HEK293 (cell line): Measurements from ENCODE around the gene MATCAP1.

Experiments used
- CTCF ChIA-PET: fragments of 350-600 bp; formaldehyde crosslinking; extraction: SDS; loops from one replicate; lab custom pipeline; 2021; ENCODE audit warnings: antibody characterized with exemption; lab: Yijun Ruan, JAX
- POLR2A ChIA-PET: fragments of 300-600 bp; formaldehyde crosslinking; extraction: SDS; loops from one replicate; lab custom pipeline; 2020; ENCODE audit warnings: antibody characterized with exemption, inconsistent platforms; lab: Yijun Ruan, JAX
- H3K27ac ChIP-seq: fragments of 200-500 bp; sonication (Bioruptor generic); 2 replicates; pipeline ENCODE4 v1.5.1; 2014; ENCODE audit warnings: low read depth, low read length, control low read depth, inconsistent platforms; ENCODE audit errors: extremely low read depth
- H3K36me3 ChIP-seq, 2 experiments: fragments of 200-500 bp in 1 of 2; sonication (Bioruptor generic) in 1 of 2; 1 replicate in 1 of 2; 2 replicates in 1 of 2; pipeline ENCODE4 v1.5.1; 2014 to 2017; ENCODE audit warnings: inconsistent platforms in 2 of 2, low read length in 2 of 2; ENCODE audit not compliant: control insufficient read depth in 2 of 2, insufficient read depth in 1 of 2
- H3K4me1 ChIP-seq: fragments of 200-500 bp; sonication (Bioruptor generic); 2 replicates; pipeline ENCODE4 v1.5.1; 2014; ENCODE audit warnings: mild to moderate bottlenecking, low read length, inconsistent platforms; ENCODE audit not compliant: control insufficient read depth, insufficient read depth
- H3K4me3 ChIP-seq: 2 replicates; pipeline ENCODE4 v1.5.1; 2011; ENCODE audit warnings: low read depth, mild to moderate bottlenecking, control low read depth, low read length, moderate library complexity
- H3K9me3 ChIP-seq: fragments of 200-500 bp; sonication (Bioruptor generic); 2 replicates; pipeline ENCODE4 v1.5.1; 2014; ENCODE audit warnings: low read depth, low read length, inconsistent platforms; ENCODE audit not compliant: control insufficient read depth, insufficient read depth
- GLIS1 ChIP-seq: fragments of 450-650 bp; formaldehyde crosslinking; IDR thresholded peaks from 2 replicates; pipeline ENCODE4 v1.5.1; 2016; ENCODE audit warnings: missing biosample characterization, missing genetic modification characterization
- KLF1 ChIP-seq: fragments of 450-650 bp; formaldehyde crosslinking; IDR thresholded peaks from 2 replicates; pipeline ENCODE4 v1.5.1; 2016; ENCODE audit warnings: missing biosample characterization, missing genetic modification characterization
- KLF9 ChIP-seq: fragments of 450-650 bp; formaldehyde crosslinking; IDR thresholded peaks from 2 replicates; pipeline ENCODE4 v1.5.1; 2016; ENCODE audit warnings: missing biosample characterization, missing genetic modification characterization, low read depth
- MYNN ChIP-seq: fragments of 450-650 bp; formaldehyde crosslinking; IDR thresholded peaks from 2 replicates; pipeline ENCODE4 v1.5.1; 2016; ENCODE audit warnings: missing biosample characterization, missing genetic modification characterization, borderline replicate concordance
- PBX3 ChIP-seq: sonication (generic); formaldehyde crosslinking; IDR thresholded peaks from 2 replicates; pipeline ENCODE4 v1.8.1; 2022; ENCODE audit warnings: mild to moderate bottlenecking, moderate library complexity, missing genetic modification reagents
- SCRT2 ChIP-seq: fragments of 450-650 bp; formaldehyde crosslinking; IDR thresholded peaks from 2 replicates; pipeline ENCODE4 v1.5.1; 2016; ENCODE audit warnings: missing biosample characterization, missing genetic modification characterization
- SP2 ChIP-seq: fragments of 450-650 bp; formaldehyde crosslinking; IDR thresholded peaks from 2 replicates; pipeline ENCODE4 v1.5.1; 2016; ENCODE audit warnings: missing biosample characterization, missing genetic modification characterization
- ZEB2 ChIP-seq: fragments of 450-650 bp; formaldehyde crosslinking; IDR thresholded peaks from 2 replicates; pipeline ENCODE4 v1.5.1; 2016; ENCODE audit warnings: missing biosample characterization, missing genetic modification characterization
- ZNF10 ChIP-seq: fragments of 450-650 bp; formaldehyde crosslinking; IDR thresholded peaks from 2 replicates; pipeline ENCODE4 v1.5.1; 2017; ENCODE audit warnings: missing biosample characterization, missing genetic modification characterization
- ZNF2 ChIP-seq: fragments of 450-650 bp; formaldehyde crosslinking; IDR thresholded peaks from 2 replicates; pipeline ENCODE4 v1.5.1; 2016; ENCODE audit warnings: missing biosample characterization, missing genetic modification characterization
- ZNF202 ChIP-seq: fragments of 450-650 bp; formaldehyde crosslinking; IDR thresholded peaks from 2 replicates; pipeline ENCODE4 v1.5.1; 2016; ENCODE audit warnings: missing biosample characterization, missing genetic modification characterization, borderline replicate concordance
- ZNF221 ChIP-seq: fragments of 450-650 bp; formaldehyde crosslinking; IDR thresholded peaks from 2 replicates; pipeline ENCODE4 v1.5.1; 2017; ENCODE audit warnings: missing biosample characterization, missing genetic modification characterization, borderline replicate concordance
- ZNF404 ChIP-seq: fragments of 450-650 bp; formaldehyde crosslinking; IDR thresholded peaks from 2 replicates; pipeline ENCODE4 v1.5.1; 2017; ENCODE audit warnings: missing biosample characterization, missing genetic modification characterization
- ZNF426 ChIP-seq: fragments of 450-650 bp; formaldehyde crosslinking; IDR thresholded peaks from 2 replicates; pipeline ENCODE4 v1.5.1; 2017; ENCODE audit warnings: missing biosample characterization, missing genetic modification characterization, mild to moderate bottlenecking, inconsistent platforms, moderate library complexity
- ZNF433 ChIP-seq: fragments of 450-650 bp; formaldehyde crosslinking; IDR thresholded peaks from 2 replicates; pipeline ENCODE4 v1.5.1; 2016; ENCODE audit warnings: missing biosample characterization, missing genetic modification characterization, low read depth
- ZNF518A ChIP-seq: fragments of 450-650 bp; formaldehyde crosslinking; conservative IDR thresholded peaks from 2 replicates; pipeline ENCODE4 v1.5.1; 2016; ENCODE audit warnings: low read depth, missing biosample characterization, missing genetic modification characterization
- ZNF529 ChIP-seq: fragments of 450-650 bp; formaldehyde crosslinking; IDR thresholded peaks from 2 replicates; pipeline ENCODE4 v1.5.1; 2017; ENCODE audit warnings: missing genetic modification characterization, missing biosample characterization; ENCODE audit not compliant: insufficient replicate concordance
- ZNF629 ChIP-seq: fragments of 450-650 bp; formaldehyde crosslinking; IDR thresholded peaks from 2 replicates; pipeline ENCODE4 v1.5.1; 2017; ENCODE audit warnings: missing biosample characterization, missing genetic modification characterization
- ZNF777 ChIP-seq: fragments of 450-650 bp; formaldehyde crosslinking; IDR thresholded peaks from 2 replicates; pipeline ENCODE4 v1.5.1; 2017; ENCODE audit warnings: missing biosample characterization, missing genetic modification characterization, borderline replicate concordance
- ZXDB ChIP-seq: fragments of 450-650 bp; formaldehyde crosslinking; IDR thresholded peaks from 2 replicates; pipeline ENCODE4 v1.5.1; 2016; ENCODE audit warnings: missing biosample characterization, missing genetic modification characterization
- TF ChIP-seq, protein P1 (sequence below): fragments of 450-650 bp; IDR thresholded peaks from 2 replicates; pipeline ENCODE4 v1.5.1; 2018; ENCODE audit warnings: missing biosample characterization, missing genetic modification characterization
- TF ChIP-seq, protein P2 (sequence below): fragments of 450-650 bp; formaldehyde crosslinking; IDR thresholded peaks from 2 replicates; pipeline ENCODE4 v1.5.1; 2017; ENCODE audit warnings: missing biosample characterization, mild to moderate bottlenecking, missing genetic modification characterization, moderate library complexity

Gene MATCAP1

DNA sequence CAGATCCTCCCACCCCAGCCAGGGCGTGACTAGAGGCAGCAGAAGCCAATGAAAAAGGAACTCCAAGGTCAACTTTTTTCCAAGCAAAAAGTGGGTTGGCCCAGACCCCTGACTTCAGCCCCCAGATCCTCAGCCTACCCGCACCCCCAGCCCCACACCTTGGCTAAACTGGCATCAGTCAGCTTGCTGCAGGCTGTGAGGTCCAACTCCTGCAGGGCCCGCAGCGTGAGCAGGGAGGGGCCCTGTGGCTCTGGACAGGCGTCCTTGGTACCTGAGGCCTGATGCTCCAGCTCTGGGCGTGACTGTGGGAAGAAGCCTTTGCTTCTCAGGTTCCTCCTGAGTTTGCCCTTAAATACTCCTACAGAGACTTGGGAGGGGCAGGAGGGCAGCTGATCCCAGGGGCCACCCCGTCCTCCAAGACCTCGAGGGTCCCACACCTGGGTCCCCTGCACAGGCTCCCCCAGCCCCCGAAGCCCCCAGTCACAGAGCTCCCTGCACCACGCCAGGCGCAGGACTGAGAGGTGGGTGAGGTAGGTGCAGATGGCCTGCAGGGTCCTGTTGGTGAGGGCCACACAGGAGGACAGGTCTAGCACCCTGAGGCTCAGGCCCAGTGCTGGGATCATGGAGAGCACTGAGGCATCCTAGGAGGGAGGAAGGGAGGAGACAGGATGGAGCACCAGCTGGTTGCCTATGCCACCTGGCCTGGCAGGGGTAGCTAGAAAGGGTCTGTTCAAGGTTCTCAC lies 24.6 kb upstream of the MATCAP1 start (continued):
- TF ChIP-seq, protein P1, sequence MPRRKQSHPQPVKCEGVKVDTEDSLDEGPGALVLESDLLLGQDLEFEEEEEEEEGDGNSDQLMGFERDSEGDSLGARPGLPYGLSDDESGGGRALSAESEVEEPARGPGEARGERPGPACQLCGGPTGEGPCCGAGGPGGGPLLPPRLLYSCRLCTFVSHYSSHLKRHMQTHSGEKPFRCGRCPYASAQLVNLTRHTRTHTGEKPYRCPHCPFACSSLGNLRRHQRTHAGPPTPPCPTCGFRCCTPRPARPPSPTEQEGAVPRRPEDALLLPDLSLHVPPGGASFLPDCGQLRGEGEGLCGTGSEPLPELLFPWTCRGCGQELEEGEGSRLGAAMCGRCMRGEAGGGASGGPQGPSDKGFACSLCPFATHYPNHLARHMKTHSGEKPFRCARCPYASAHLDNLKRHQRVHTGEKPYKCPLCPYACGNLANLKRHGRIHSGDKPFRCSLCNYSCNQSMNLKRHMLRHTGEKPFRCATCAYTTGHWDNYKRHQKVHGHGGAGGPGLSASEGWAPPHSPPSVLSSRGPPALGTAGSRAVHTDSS (tag by site-specific recombination), result no peak
- TF ChIP-seq ZNF433 (no peak), ZNF221 (no peak), ZXDB (tag by site-specific recombination) (no peak), ZNF202 (tag by site-specific recombination) (no peak), KLF9 (tag by site-specific recombination) (no peak), ZNF2 (tag by site-specific recombination) (no peak), ZNF10 (no peak)
- TF ChIP-seq, all 188 proteins: peak for 0

DNA sequence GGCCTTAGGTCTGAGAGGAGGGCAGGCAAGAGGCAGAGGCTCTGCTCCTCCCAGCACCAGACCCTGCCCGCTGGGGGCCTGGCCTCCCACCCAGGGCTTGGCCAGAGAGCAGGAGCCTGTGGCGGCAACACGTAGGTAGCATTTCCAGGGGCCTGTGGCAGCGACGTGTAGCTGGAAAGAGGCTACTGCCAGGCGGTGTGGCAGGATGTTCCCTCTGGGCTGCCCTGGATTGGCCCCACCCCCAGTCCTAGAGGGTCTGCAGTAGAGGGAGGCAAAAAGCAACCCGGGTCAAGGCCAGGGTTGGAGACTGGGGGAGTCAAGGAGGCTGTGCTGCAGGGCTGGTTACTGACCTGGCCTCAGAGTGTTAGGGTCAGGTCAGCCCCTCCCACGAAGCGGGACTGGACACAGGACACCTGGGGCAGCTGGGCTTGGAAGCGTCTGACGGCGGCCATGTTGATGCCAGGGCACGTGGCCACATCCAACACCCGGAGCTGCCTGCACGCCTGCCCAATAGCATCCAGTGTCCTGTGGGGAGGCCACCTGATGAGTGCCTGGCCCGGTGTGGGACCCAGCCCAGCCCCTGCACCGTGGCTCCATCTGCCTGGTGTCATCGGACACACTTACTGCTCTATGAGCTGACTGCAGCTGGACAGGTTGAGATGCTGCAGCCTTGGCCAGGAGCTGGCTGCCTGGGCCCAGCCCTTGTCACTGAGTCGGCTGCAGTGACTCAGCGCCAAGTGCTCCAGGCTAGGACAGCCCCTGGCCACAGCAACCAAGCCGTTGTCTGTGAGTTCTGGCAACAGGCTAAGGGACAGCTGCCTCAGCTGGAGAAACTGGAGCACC lies 23.7 kb upstream of the MATCAP1 start:
- TF ChIP-seq SCRT2 (tag by site-specific recombination), result 0 out of 2 replicates have a peak, but pooled peaks have one; percentile 34
- no peak for TF ChIP-seq SP2
- TF ChIP-seq ZNF518A (tag by site-specific recombination), result no peak
- no peak for TF ChIP-seq PBX3 (CRISPR knock-in tag)
- TF ChIP-seq ZEB2 (tag by site-specific recombination), result no peak
- no peak for TF ChIP-seq ZNF777 (tag by site-specific recombination)
- TF ChIP-seq, protein P2, sequence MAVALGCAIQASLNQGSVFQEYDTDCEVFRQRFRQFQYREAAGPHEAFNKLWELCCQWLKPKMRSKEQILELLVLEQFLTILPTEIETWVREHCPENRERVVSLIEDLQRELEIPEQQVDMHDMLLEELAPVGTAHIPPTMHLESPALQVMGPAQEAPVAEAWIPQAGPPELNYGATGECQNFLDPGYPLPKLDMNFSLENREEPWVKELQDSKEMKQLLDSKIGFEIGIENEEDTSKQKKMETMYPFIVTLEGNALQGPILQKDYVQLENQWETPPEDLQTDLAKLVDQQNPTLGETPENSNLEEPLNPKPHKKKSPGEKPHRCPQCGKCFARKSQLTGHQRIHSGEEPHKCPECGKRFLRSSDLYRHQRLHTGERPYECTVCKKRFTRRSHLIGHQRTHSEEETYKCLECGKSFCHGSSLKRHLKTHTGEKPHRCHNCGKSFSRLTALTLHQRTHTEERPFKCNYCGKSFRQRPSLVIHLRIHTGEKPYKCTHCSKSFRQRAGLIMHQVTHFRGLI, result no peak
- TF ChIP-seq GLIS1 (tag by site-specific recombination), result peak; percentile 42; the same call in 1 of the 2 replicates
- TF ChIP-seq ZNF529, result no peak
- TF ChIP-seq ZNF404 (tag by site-specific recombination), result no peak
- no peak for TF ChIP-seq KLF1 (tag by site-specific recombination)
- TF ChIP-seq MYNN (tag by site-specific recombination), result no peak
- no peak for TF ChIP-seq ZNF629
- TF ChIP-seq ZNF426 (tag by site-specific recombination), result no peak
- no peak for TF ChIP-seq KLF9 (tag by site-specific recombination)
- Histone ChIP-seq H3K9me3 (no peaks in the 10 kb centered on the region), H3K4me3 (no peak overlapping the region), H3K36me3 (peaks cover 0 to 34% of the 10 kb centered on the region in 2 experiments; a peak in 1 of 3 replicates), H3K4me1 (no peaks in the 10 kb centered on the region), H3K27ac (no peak overlapping the region)
- ChIA-PET POLR2A (interaction anchor here (0.9 to 3.2 kb wide), 6 partner anchors 9 to 39 kb away, joined by 4 to 11 read pairs (median 4); partner anchors contain the start of genes E2F4, ELMO3 and TMEM208), CTCF (interaction anchor here (0.6 to 1.6 kb wide), 4 partner anchors 9 to 455 kb away, joined by 3 to 6 read pairs (median 4); partner anchors contain the start of gene ELMO3)
